GM21619 (cell line): ENCODE data around the gene WNT4.

ENCODE experiments used
- ATAC-seq: cut with Tn5 transposase; IDR thresholded peaks from one replicate; pipeline ENCODE4 v1.9.1; 2021; ENCODE audit not compliant: unreplicated experiment

WNT4 gene

GRCh38 chr1:22132517-22133235 lies 10.2 kb downstream of the WNT4 start:
- ATAC-seq: no peak

GRCh38 chr1:22131875-22132486 lies 10.9 kb downstream of the WNT4 start:
- no peak for ATAC-seq

GRCh38 chr1:22131062-22131461 lies 11.8 kb downstream of the WNT4 start:
- ATAC-seq: no peak

GRCh38 chr1:22129501-22130117 lies 13.3 kb downstream of the WNT4 start:
- no peak for ATAC-seq

GRCh38 chr1:22128392-22128791 lies 14.5 kb downstream of the WNT4 start:
- ATAC-seq: no peak

GRCh38 chr1:22127731-22128130 lies 15.2 kb downstream of the WNT4 start:
- no peak for ATAC-seq

- no peak for ATAC-seq
Observed at GRCh38 chr1:22127248-22127647, 15.6 kb downstream of the WNT4 start.

- no peak for ATAC-seq
Observed at GRCh38 chr1:22126531-22126930, 16.4 kb downstream of the WNT4 start.

- no peak for ATAC-seq
Observed at GRCh38 chr1:22124592-22125229, 18.2 kb downstream of the WNT4 start.

GRCh38 chr1:22123901-22124404 lies 18.9 kb downstream of the WNT4 start:
- ATAC-seq: no peak

- no peak for ATAC-seq
Observed at GRCh38 chr1:22123071-22123390, 19.9 kb downstream of the WNT4 start.

GRCh38 chr1:22122273-22123070 lies 20.4 kb downstream of the WNT4 start:
- no peak for ATAC-seq

GRCh38 chr1:22121421-22121911 lies 21.4 kb downstream of the WNT4 start:
- no peak for ATAC-seq

GRCh38 chr1:22120469-22120790 lies 22.5 kb downstream of the WNT4 start:
- no peak for ATAC-seq

GRCh38 chr1:22119626-22120468 lies 23.1 kb downstream of the WNT4 start:
- ATAC-seq: no peak

- ATAC-seq: no peak
Observed at GRCh38 chr1:22118291-22118992, 24.5 kb downstream of the WNT4 start.

GRCh38 chr1:22117851-22118250 lies 25.0 kb downstream of the WNT4 start:
- ATAC-seq: no peak

- no peak for ATAC-seq
Observed at GRCh38 chr1:22117238-22117637, 25.7 kb downstream of the WNT4 start.

GRCh38 chr1:22115286-22115685 lies 27.6 kb downstream of the WNT4 start:
- no peak for ATAC-seq
